ENCODE results near the gene FNBP1. TPM values are rescaled to one million over a fixed set of nuclear protein-coding genes. Genes with fewer than 3 reads are reported as not detected.

FNBP1 gene
- total RNA-seq, 1 donor from 2014 or later = 80.4 TPM

- peaks cover 6% of the 10 kb centered on the region for H3K36me3 Mint-ChIP-seq (ENCODE audit: unreplicated experiment)
- TF ChIP-seq CTCF (IDR thresholded peaks at IDR 0.05; ENCODE audit: partially characterized antibody, unreplicated experiment) = no peak
- H3K27ac Mint-ChIP-seq (ENCODE audit: unreplicated experiment) = no peak overlapping the region
- H3K9me3 Mint-ChIP-seq (ENCODE audit: unreplicated experiment) = peaks cover 2% of the 10 kb centered on the region
- no peak overlapping the region for H3K4me3 Mint-ChIP-seq (ENCODE audit: unreplicated experiment)
- H3K4me1 Mint-ChIP-seq (ENCODE audit: low read depth, unreplicated experiment) = peaks cover 2% of the 10 kb centered on the region
- DNase-seq = no peak
- peaks cover 4% of the 10 kb centered on the region for H3K27me3 Mint-ChIP-seq (ENCODE audit: unreplicated experiment)
Measured at GRCh38 chr9:130078547-130078946, 35.6 kb upstream of the FNBP1 start.

DNA sequence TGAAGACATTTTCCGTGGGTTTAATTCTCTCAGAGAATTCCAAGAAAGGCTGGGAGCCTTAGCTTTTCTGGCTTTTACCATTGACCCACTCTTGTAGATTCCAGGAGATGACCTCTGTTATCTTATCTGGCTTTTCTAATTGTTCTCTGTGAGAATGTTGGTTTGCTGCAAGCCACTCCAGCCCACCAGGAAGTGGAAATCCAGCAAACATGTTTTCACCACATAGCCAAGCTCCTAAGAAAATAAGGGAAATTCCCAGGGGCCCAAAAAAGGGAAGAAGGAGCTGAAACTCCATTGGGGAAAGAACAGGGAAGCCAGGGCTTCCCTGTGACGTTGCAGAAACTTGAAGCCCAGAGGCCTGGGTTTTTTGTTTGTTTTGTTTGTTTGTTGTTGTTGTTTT is 30.4 kb upstream of the FNBP1 start:
- Mint-ChIP-seq H3K4me3 (ENCODE audit: unreplicated experiment) (no peak overlapping the region), H3K27ac (ENCODE audit: unreplicated experiment) (no peak overlapping the region), H3K9me3 (ENCODE audit: unreplicated experiment) (peaks cover 2% of the 10 kb centered on the region), H3K36me3 (ENCODE audit: unreplicated experiment) (peaks cover 6% of the 10 kb centered on the region), H3K27me3 (ENCODE audit: unreplicated experiment) (peaks cover 4% of the 10 kb centered on the region), H3K4me1 (ENCODE audit: low read depth, unreplicated experiment) (peaks cover 8% of the 10 kb centered on the region)
- TF ChIP-seq CTCF (IDR thresholded peaks at IDR 0.05; ENCODE audit: partially characterized antibody, unreplicated experiment) = no peak
- DNase-seq = no peak

DNA sequence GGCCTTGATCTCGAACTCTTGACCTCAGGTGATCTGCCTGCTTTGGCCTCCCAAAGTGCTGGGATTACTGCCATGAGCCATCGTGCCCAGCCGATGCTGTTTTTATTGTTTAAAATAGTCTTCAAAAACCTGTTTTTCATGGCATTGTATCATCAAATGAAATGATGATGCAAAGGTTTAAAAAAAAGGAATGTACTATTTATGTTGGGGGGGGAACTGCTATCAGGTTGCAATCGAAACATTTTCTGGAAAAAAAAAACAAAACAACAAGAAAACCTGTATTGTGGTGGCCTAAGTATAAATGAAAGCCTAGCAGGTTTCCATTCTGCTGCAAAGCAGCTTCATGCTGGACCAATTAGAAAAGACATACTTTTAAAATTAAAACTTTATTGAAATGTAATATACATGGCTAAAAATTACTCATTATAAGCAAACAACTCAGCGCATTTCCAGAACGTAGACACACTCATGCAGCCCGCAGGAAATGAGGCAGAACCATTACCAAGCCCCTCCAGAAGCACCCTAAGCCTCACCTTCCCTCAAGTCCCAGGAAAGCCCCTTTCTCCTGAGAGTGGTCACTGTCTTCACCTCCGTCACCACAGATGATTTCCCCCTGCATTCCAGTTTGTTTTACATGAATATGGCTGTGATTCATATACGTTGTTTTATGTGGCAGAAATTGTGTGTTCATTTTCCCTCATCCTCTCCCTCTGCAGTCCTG is 29.7 kb upstream of the FNBP1 start:
- Mint-ChIP-seq H3K4me3 (ENCODE audit: unreplicated experiment) (no peak overlapping the region), H3K36me3 (ENCODE audit: unreplicated experiment) (peaks cover 6% of the 10 kb centered on the region), H3K4me1 (ENCODE audit: low read depth, unreplicated experiment) (peaks cover 8% of the 10 kb centered on the region), H3K9me3 (ENCODE audit: unreplicated experiment) (peaks cover 2% of the 10 kb centered on the region), H3K27ac (ENCODE audit: unreplicated experiment) (peak overlapping the region; percentile 11), H3K27me3 (ENCODE audit: unreplicated experiment) (peaks cover 4% of the 10 kb centered on the region)
- no peak for DNase-seq
- TF ChIP-seq CTCF (IDR thresholded peaks at IDR 0.05; ENCODE audit: partially characterized antibody, unreplicated experiment) = no peak

- Mint-ChIP-seq H3K9me3 (ENCODE audit: unreplicated experiment) (peaks cover 3% of the 10 kb centered on the region), H3K27me3 (ENCODE audit: unreplicated experiment) (peaks cover 2% of the 10 kb centered on the region), H3K27ac (ENCODE audit: unreplicated experiment) (no peak overlapping the region), H3K4me1 (ENCODE audit: low read depth, unreplicated experiment) (peaks cover 8% of the 10 kb centered on the region), H3K4me3 (ENCODE audit: unreplicated experiment) (no peak overlapping the region), H3K36me3 (ENCODE audit: unreplicated experiment) (no peaks in the 10 kb centered on the region)
- no peak for DNase-seq
- no peak for TF ChIP-seq CTCF (IDR thresholded peaks at IDR 0.05; ENCODE audit: partially characterized antibody, unreplicated experiment)
Measured at GRCh38 chr9:130069048-130069447, 26.1 kb upstream of the FNBP1 start.

DNA sequence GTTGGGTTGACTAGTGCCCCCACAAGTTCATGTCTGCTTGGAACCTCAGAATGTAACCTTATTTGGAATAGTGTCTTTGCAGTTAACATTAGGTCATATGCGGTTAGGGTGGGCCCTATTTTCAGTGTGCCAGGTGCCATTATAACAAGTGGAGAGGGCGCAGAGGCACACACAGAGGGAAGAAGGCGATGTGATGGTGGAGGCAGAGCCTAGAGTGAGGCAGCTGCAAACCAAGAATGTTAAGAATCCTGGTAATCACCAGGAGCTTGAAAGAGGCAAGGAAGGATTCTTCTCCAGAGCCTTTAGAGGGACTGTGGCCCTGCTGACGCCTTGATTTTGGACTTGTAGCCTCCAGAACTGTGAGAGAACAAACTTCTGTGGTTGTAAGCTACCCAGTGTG is 21.6 kb upstream of the FNBP1 start:
- no peak overlapping the region for H3K27ac Mint-ChIP-seq (ENCODE audit: unreplicated experiment)
- no peak for TF ChIP-seq CTCF (IDR thresholded peaks at IDR 0.05; ENCODE audit: partially characterized antibody, unreplicated experiment)
- no peaks in the 10 kb centered on the region for H3K4me1 Mint-ChIP-seq (ENCODE audit: low read depth, unreplicated experiment)
- H3K9me3 Mint-ChIP-seq (ENCODE audit: unreplicated experiment) = peaks cover 5% of the 10 kb centered on the region
- no peaks in the 10 kb centered on the region for H3K27me3 Mint-ChIP-seq (ENCODE audit: unreplicated experiment)
- no peak for DNase-seq
- H3K36me3 Mint-ChIP-seq (ENCODE audit: unreplicated experiment) = no peaks in the 10 kb centered on the region
- no peak overlapping the region for H3K4me3 Mint-ChIP-seq (ENCODE audit: unreplicated experiment)

All from glutamatergic neuron (in vitro differentiated cells).